Upper lobe of left lung (tissue), 6 donors: ENCODE data around the gene TUBGCP6. TPM values are rescaled to one million over a fixed set of nuclear protein-coding genes. Genes with fewer than 3 reads are reported as not detected.
A peak's percentile ranks its signal among the peaks of the same experiment; 100 is the strongest.

Experiments
- ATAC-seq, 2 donors: fragments of 200-7000 bp; cut with Tn5 transposase; one replicate each; pipeline ENCODE4 v1.9.1; 2022; ENCODE audit warnings: mild to moderate bottlenecking in 2 of 2, moderate library complexity in 2 of 2; ENCODE audit not compliant: low FRiP score in 2 of 2
- DNase-seq, 2 donors: peaks; one replicate each; pipeline ENCODE4 v3.0.0-alpha.2; 2019 to 2020
- H3K27ac ChIP-seq, 4 donors: fragments of 200-600 bp; sonication (generic); one replicate each; pipeline ENCODE4 v1.5.1; 2016 to 2019
- H3K27me3 ChIP-seq, 4 donors: fragments of 200-600 bp; sonication (generic); one replicate each; pipeline ENCODE4 v1.5.1; 2017 to 2019
- H3K36me3 ChIP-seq, 4 donors: fragments of 200-600 bp; sonication (generic); one replicate each; pipeline ENCODE4 v1.5.1; 2016 to 2019
- H3K4me1 ChIP-seq, 4 donors: fragments of 200-600 bp; sonication (generic); one replicate each; pipeline ENCODE4 v1.5.1; 2018 to 2019
- H3K4me3 ChIP-seq, 4 donors: fragments of 200-600 bp; sonication (generic); one replicate each; pipeline ENCODE4 v1.5.1; 2017 to 2019; ENCODE audit warnings: mild to moderate bottlenecking in 2 of 4, moderate library complexity in 1 of 4
- H3K9me3 ChIP-seq, 4 donors: fragments of 200-600 bp; sonication (generic); one replicate each; pipeline ENCODE4 v1.5.1; 2018 to 2019
- CTCF ChIP-seq, 6 experiments: fragments of 450-650 bp in 4 of 6; fragments of 200-600 bp in 2 of 6; sonication (generic) in 2 of 6; IDR thresholded peaks; one replicate each; pipeline ENCODE4 v1.5.1; 2016 to 2019; ENCODE audit warnings: antibody characterized with exemption in 6 of 6
- EP300 ChIP-seq, 4 donors: sonication (generic); formaldehyde crosslinking; IDR thresholded peaks; one replicate each; pipeline ENCODE4 v1.5.1; 2017; ENCODE audit warnings: antibody characterized with exemption in 4 of 4, control low read depth in 2 of 4
- POLR2A ChIP-seq, 4 donors: fragments of 450-650 bp; IDR thresholded peaks; one replicate each; pipeline ENCODE4 v1.5.1; 2016 to 2017; ENCODE audit warnings: antibody characterized with exemption in 4 of 4, mild to moderate bottlenecking in 2 of 4
- POLR2AphosphoS5 ChIP-seq, 2 donors: sonication (generic); formaldehyde crosslinking; IDR thresholded peaks; one replicate each; pipeline ENCODE4 v1.5.1; 2017; ENCODE audit warnings: antibody characterized with exemption in 2 of 2
- WGBS, 2 donors: methylation state at CpG; one replicate each; pipeline ENCODE4 v1.1.5; 2017 to 2018; 5-methylcytosine and 5-hydroxymethylcytosine counted together
- total RNA-seq, 6 donors: library from RNA; depleted of rRNA in 4 of 6; stranded (reverse); fragments of >200 nt in 4 of 6; gene quantifications; one replicate each; pipeline versions ENCODE4 v1.1.0 to v1.2.1, GENCODE V29; 2016 to 2021
- donor health status: DM: no; HTN: no; CAD: no; lungs with moderate emphysema.
- donor health status: DM: no; HTN: yes; CAD: no; lungs with severe emphysema.

Gene TUBGCP6
- total RNA-seq, 6 donors from 2014 or later: 43.2 to 216 (median 52.4) TPM

- no peaks in the 10 kb centered on the region for H3K9me3 ChIP-seq
- peak in 1 of 2 donors; percentile 55 for DNase-seq
- no peaks in the 10 kb centered on the region for H3K27me3 ChIP-seq
- peaks cover 19 to 34% (median 27%) of the 10 kb centered on the region in 4 donors for H3K36me3 ChIP-seq
- peak overlapping the region; percentile 84 to 94 (median 88) for H3K27ac ChIP-seq
- WGBS, 2 donors: 23 to 30% methylated on average over 11 to 23 of the region's 29 CpGs
- TF ChIP-seq POLR2A (IDR thresholded peaks at IDR 0.05) (no peak), CTCF (IDR thresholded peaks at IDR 0.05) (no peak)
- peak in 1 of 2 donors; percentile 1 for ATAC-seq
- H3K4me3 ChIP-seq: peak overlapping the region in 3 of 4 donors; percentile 17 to 44 (median 37)
- H3K4me1 ChIP-seq: peaks cover 51 to 71% (median 52%) of the 10 kb centered on the region in 4 donors
Observed at GRCh38 chr22:50292643-50293440, 48.0 kb upstream of the TUBGCP6 start.

- no peak overlapping the region for H3K4me3 ChIP-seq
- peaks cover 34 to 58% (median 50%) of the 10 kb centered on the region in 4 donors for H3K36me3 ChIP-seq
- ATAC-seq (no peak), DNase-seq (no peak)
- WGBS, 2 donors: 90 to 93% methylated on average over 11 to 28 of the region's 37 CpGs
- H3K4me1 ChIP-seq: peaks cover 32 to 60% (median 37%) of the 10 kb centered on the region in 4 donors
- TF ChIP-seq POLR2AphosphoS5 (IDR thresholded peaks at IDR 0.05) (no peak), POLR2A (IDR thresholded peaks at IDR 0.05) (no peak), CTCF (IDR thresholded peaks at IDR 0.05) (no peak), EP300 (IDR thresholded peaks at IDR 0.05) (no peak)
- no peaks in the 10 kb centered on the region for H3K9me3 ChIP-seq
- H3K27me3 ChIP-seq: no peaks in the 10 kb centered on the region
- H3K27ac ChIP-seq: peak overlapping the region in 2 of 4 donors; percentile 13 to 94
Observed at GRCh38 chr22:50289942-50290630, 45.3 kb upstream of the TUBGCP6 start.

GRCh38 chr22:50289151-50289941 lies 44.5 kb upstream of the TUBGCP6 start:
- ATAC-seq: no peak
- peaks cover 27 to 53% (median 31%) of the 10 kb centered on the region in 4 donors for H3K4me1 ChIP-seq
- H3K4me3 ChIP-seq: no peak overlapping the region
- DNase-seq: peak in 1 of 2 donors; percentile 84
- peaks cover 34 to 65% (median 54%) of the 10 kb centered on the region in 4 donors for H3K36me3 ChIP-seq
- TF ChIP-seq CTCF (IDR thresholded peaks at IDR 0.05) (no peak), POLR2A (IDR thresholded peaks at IDR 0.05) (no peak), POLR2AphosphoS5 (IDR thresholded peaks at IDR 0.05) (no peak), EP300 (IDR thresholded peaks at IDR 0.05) (no peak)
- H3K27ac ChIP-seq: no peak overlapping the region
- H3K27me3 ChIP-seq: no peaks in the 10 kb centered on the region
- WGBS, 2 donors: 92 to 96% methylated on average over 21 to 50 of the region's 57 CpGs
- H3K9me3 ChIP-seq: no peaks in the 10 kb centered on the region

GRCh38 chr22:50287731-50288130 lies 42.9 kb upstream of the TUBGCP6 start:
- WGBS, 2 donors: 60 to 98% methylated on average over 1 to 19 of the region's 31 CpGs
- H3K4me3 ChIP-seq: no peak overlapping the region
- peaks cover 34 to 81% (median 70%) of the 10 kb centered on the region in 4 donors for H3K36me3 ChIP-seq
- ATAC-seq (no peak), DNase-seq (no peak)
- no peaks in the 10 kb centered on the region for H3K9me3 ChIP-seq
- no peaks in the 10 kb centered on the region for H3K27me3 ChIP-seq
- H3K27ac ChIP-seq: peak overlapping the region in 1 of 4 donors; percentile 53
- TF ChIP-seq POLR2A (IDR thresholded peaks at IDR 0.05): no peak
- no peak for TF ChIP-seq EP300 (IDR thresholded peaks at IDR 0.05)
- no peak for TF ChIP-seq CTCF (IDR thresholded peaks at IDR 0.05)
- TF ChIP-seq POLR2AphosphoS5 (IDR thresholded peaks at IDR 0.05): no peak
- peaks cover 12 to 48% (median 21%) of the 10 kb centered on the region in 4 donors for H3K4me1 ChIP-seq
